Measurements from ENCODE around the gene MEI1. TPM values are rescaled to one million over a fixed set of nuclear protein-coding genes. Genes with fewer than 3 reads are reported as not detected.
A peak's percentile ranks its signal among the peaks of the same experiment; 100 is the strongest.

MEI1 gene
- polyA plus RNA-seq, 3 donors, result 1.9 to 2.7 (median 2.4) TPM

GRCh38 chr22:41779929-41780505, 80.7 kb downstream of the MEI1 start:
- DNase-seq (ENCODE audit: low read depth in 3 of 3, low spot score in 2 of 3), result no peak

GRCh38 chr22:41780746-41781505, 81.6 kb downstream of the MEI1 start:
- no peak for DNase-seq (ENCODE audit: low read depth in 3 of 3, low spot score in 2 of 3)

GRCh38 chr22:41781507-41781906, 82.2 kb downstream of the MEI1 start:
- DNase-seq (ENCODE audit: low read depth in 3 of 3, low spot score in 2 of 3), result no peak

GRCh38 chr22:41782316-41782715, 83.0 kb downstream of the MEI1 start:
- DNase-seq (ENCODE audit: low read depth in 3 of 3, low spot score in 2 of 3), result no peak

GRCh38 chr22:41782751-41783150, 83.4 kb downstream of the MEI1 start:
- no peak for DNase-seq (ENCODE audit: low read depth in 3 of 3, low spot score in 2 of 3)

GRCh38 chr22:41787331-41787730, 88.0 kb downstream of the MEI1 start:
- DNase-seq (ENCODE audit: low read depth in 3 of 3, low spot score in 2 of 3), result no peak

GRCh38 chr22:41793871-41794270, 94.6 kb downstream of the MEI1 start:
- DNase-seq (ENCODE audit: low read depth in 3 of 3, low spot score in 2 of 3), result no peak

- DNase-seq (ENCODE audit: low read depth in 3 of 3, low spot score in 2 of 3), result no peak
Observed at GRCh38 chr22:41798736-41799135, 99.4 kb downstream of the MEI1 start.

GRCh38 chr22:41799486-41800347, 100.4 kb downstream of the MEI1 start:
- no peak for DNase-seq (ENCODE audit: low read depth in 3 of 3, low spot score in 2 of 3)

- DNase-seq (ENCODE audit: low read depth in 3 of 3, low spot score in 2 of 3), result peak; percentile 56 to 78 (median 71)
Observed at GRCh38 chr22:41800348-41801146, 101.2 kb downstream of the MEI1 start, which contains the start of gene CCDC134. TSS of gene CCDC134 (plus strand) at chr22:41800679. CDS start at chr22:41808891, 8,212 bp downstream.

- DNase-seq (ENCODE audit: low read depth in 3 of 3, low spot score in 2 of 3), result no peak
Observed at GRCh38 chr22:41801147-41801819, 102.0 kb downstream of the MEI1 start.

- DNase-seq (ENCODE audit: low read depth in 3 of 3, low spot score in 2 of 3), result no peak
Observed at GRCh38 chr22:41801886-41802285, 102.6 kb downstream of the MEI1 start.

GRCh38 chr22:41805639-41806038, 106.3 kb downstream of the MEI1 start:
- no peak for DNase-seq (ENCODE audit: low read depth in 3 of 3, low spot score in 2 of 3)

- no peak for DNase-seq (ENCODE audit: low read depth in 3 of 3, low spot score in 2 of 3)
Observed at GRCh38 chr22:41808400-41808799, 109.1 kb downstream of the MEI1 start.

GRCh38 chr22:41810022-41810421, 110.7 kb downstream of the MEI1 start:
- DNase-seq (ENCODE audit: low read depth in 3 of 3, low spot score in 2 of 3), result no peak

- DNase-seq (ENCODE audit: low read depth in 3 of 3, low spot score in 2 of 3), result no peak
Observed at GRCh38 chr22:41812805-41813545, 113.7 kb downstream of the MEI1 start.

- DNase-seq (ENCODE audit: low read depth in 3 of 3, low spot score in 2 of 3), result no peak
Observed at GRCh38 chr22:41813726-41814410, 114.6 kb downstream of the MEI1 start.

- no peak for DNase-seq (ENCODE audit: low read depth in 3 of 3, low spot score in 2 of 3)
Observed at GRCh38 chr22:41815716-41816115, 116.4 kb downstream of the MEI1 start.

GRCh38 chr22:41816241-41816640, 116.9 kb downstream of the MEI1 start:
- no peak for DNase-seq (ENCODE audit: low read depth in 3 of 3, low spot score in 2 of 3)

Measured in right renal cortex interstitium (tissue), 3 donors.